Keratinocyte (primary cell): ENCODE measurements around the gene UGT2A3. TPM values are rescaled to one million over a fixed set of nuclear protein-coding genes. Genes with fewer than 3 reads are reported as not detected.

ENCODE experiments used
- DNase-seq: peaks from one replicate; pipeline ENCODE4 v3.0.0-alpha.2; 2011; ENCODE audit warnings: low read depth, missing footprints, low spot score
- FAIRE-seq: peaks from 2 replicates; lab custom pipeline; 2011; peaks lifted over from hg19 to GRCh38; lab: Jason Lieb, UNC
- H2AFZ ChIP-seq: 2 replicates; pipeline ENCODE4 v1.6.0; 2012; ENCODE audit warnings: low read length, control low read depth, inconsistent platforms; ENCODE audit not compliant: control insufficient read depth
- H3K27ac ChIP-seq: 2 replicates; pipeline ENCODE4 v1.5.1; 2011; ENCODE audit warnings: low read length; ENCODE audit not compliant: control insufficient read depth, insufficient read depth
- H3K27me3 ChIP-seq: 3 replicates; pipeline ENCODE4 v1.6.0; 2011; ENCODE audit warnings: low read length; ENCODE audit not compliant: control insufficient read depth, insufficient read depth; ENCODE audit errors: extremely low read depth
- H3K36me3 ChIP-seq, 2 experiments: 2 replicates in 1 of 2; 3 replicates in 1 of 2; pipeline ENCODE4 v1.5.1; 2011; ENCODE audit warnings: low read length in 2 of 2, mild to moderate bottlenecking in 1 of 2; ENCODE audit not compliant: control insufficient read depth in 2 of 2, insufficient read depth in 2 of 2; ENCODE audit errors: extremely low read depth in 1 of 2
- H3K4me1 ChIP-seq: 3 replicates; pipeline ENCODE4 v1.5.1; 2011; ENCODE audit warnings: low read length; ENCODE audit not compliant: control insufficient read depth, insufficient read depth; ENCODE audit errors: extremely low read depth
- H3K4me2 ChIP-seq: 3 replicates; pipeline ENCODE4 v1.6.0; 2011; ENCODE audit warnings: low read depth, low read length; ENCODE audit not compliant: control insufficient read depth, insufficient read depth; ENCODE audit errors: extremely low read depth
- H3K4me3 ChIP-seq, 3 experiments: fragments of 200-600 bp in 1 of 3; sonication (generic) in 1 of 3; 2 replicates in 2 of 3; 3 replicates in 1 of 3; pipeline ENCODE4 v1.5.1; 2011 to 2016; ENCODE audit warnings: low read length in 3 of 3, mild to moderate bottlenecking in 3 of 3, control low read depth in 2 of 3, inconsistent platforms in 1 of 3, low read depth in 1 of 3, mixed read lengths in 1 of 3, mixed run types in 1 of 3, moderate library complexity in 1 of 3; ENCODE audit not compliant: control insufficient read depth in 2 of 3, insufficient read depth in 2 of 3; ENCODE audit errors: extremely low read depth in 1 of 3
- H3K79me2 ChIP-seq: 2 replicates; pipeline ENCODE4 v1.6.0; 2012; ENCODE audit warnings: low read length; ENCODE audit not compliant: control insufficient read depth, insufficient read depth
- H3K9ac ChIP-seq: 3 replicates; pipeline ENCODE4 v1.6.0; 2011; ENCODE audit warnings: low read length; ENCODE audit not compliant: control insufficient read depth, insufficient read depth; ENCODE audit errors: extremely low read depth
- H3K9me1 ChIP-seq: 3 replicates; pipeline ENCODE4 v1.6.0; 2011; ENCODE audit warnings: low read length; ENCODE audit not compliant: control insufficient read depth, insufficient read depth; ENCODE audit errors: extremely low read depth
- H3K9me3 ChIP-seq: 2 replicates; pipeline ENCODE4 v1.5.1; 2012; ENCODE audit warnings: low read depth, low read length; ENCODE audit not compliant: control insufficient read depth
- H4K20me1 ChIP-seq: 3 replicates; pipeline ENCODE4 v1.6.0; 2011; ENCODE audit warnings: low read length; ENCODE audit not compliant: control insufficient read depth, insufficient read depth; ENCODE audit errors: extremely low read depth
- CTCF ChIP-seq, 3 experiments: IDR thresholded peaks in 1 of 3; conservative IDR thresholded peaks in 1 of 3; optimal IDR thresholded peaks in 1 of 3; 2 replicates in 2 of 3; 3 replicates in 1 of 3; pipeline versions ENCODE3 to v1.5.1; 2011; ENCODE audit warnings: low read length in 3 of 3, mild to moderate bottlenecking in 3 of 3, moderate library complexity in 2 of 3, control low read depth in 1 of 3, inconsistent platforms in 1 of 3; ENCODE audit not compliant: insufficient read depth in 2 of 3; ENCODE audit errors: extremely low read depth in 1 of 3
- EZH2 ChIP-seq: IDR thresholded peaks from one replicate; pipeline ENCODE4 v1.6.1; 2012; ENCODE audit warnings: inconsistent platforms, mild to moderate bottlenecking, low read length, moderate library complexity
- dilution Hi-C: fragments of 300-500 bp; cut with MboI; formaldehyde crosslinking; loops from one replicate; pipeline ENCODE4 v1.7.0; 2020; ENCODE audit warnings: low sequenced_read_pairs; ENCODE audit not compliant: extremely low pct_ligation_motif_present
- polyA plus RNA-seq, 5 experiments: library from polyadenylated mRNA; depleted of rRNA in 3 of 5; stranded (reverse) in 3 of 5; stranded (forward) in 1 of 5; unstranded in 1 of 5; fragments of >200 nt; gene quantifications; 1 replicate in 1 of 5; 2 replicates in 3 of 5; 3 replicates in 1 of 5; pipeline versions ENCODE4 v1.2.1 to v1.2.3, GENCODE V29; 2011 to 2012; ENCODE audit warnings: missing spikeins in 2 of 5, low read depth in 1 of 5, low replicate concordance in 1 of 5

The UGT2A3 gene
- polyA plus RNA-seq, 1 donor (not counting 4 experiments of a cell fraction or from before 2014, with no cell fraction given): not detected

DNA sequence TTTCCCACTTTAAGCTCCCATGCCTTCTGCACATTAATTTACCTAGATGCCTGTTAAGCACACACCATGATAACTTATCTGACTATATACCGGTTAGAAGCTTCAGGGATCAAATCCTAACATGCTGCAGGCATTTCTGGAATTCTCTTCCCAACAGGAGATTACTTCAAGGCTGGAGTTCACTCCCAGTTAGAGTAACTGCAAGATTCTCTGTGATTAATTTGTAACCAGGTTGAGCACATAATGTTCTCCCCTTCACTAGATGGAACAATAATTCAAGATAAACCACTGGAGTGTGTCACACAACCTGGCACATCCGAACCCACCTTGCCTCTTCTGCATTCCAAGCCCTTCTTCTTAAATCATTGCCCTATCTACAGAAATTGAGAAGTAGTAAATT, 11.8 kb upstream of the UGT2A3 start:
- no peak overlapping the region for H3K4me2 ChIP-seq

DNA sequence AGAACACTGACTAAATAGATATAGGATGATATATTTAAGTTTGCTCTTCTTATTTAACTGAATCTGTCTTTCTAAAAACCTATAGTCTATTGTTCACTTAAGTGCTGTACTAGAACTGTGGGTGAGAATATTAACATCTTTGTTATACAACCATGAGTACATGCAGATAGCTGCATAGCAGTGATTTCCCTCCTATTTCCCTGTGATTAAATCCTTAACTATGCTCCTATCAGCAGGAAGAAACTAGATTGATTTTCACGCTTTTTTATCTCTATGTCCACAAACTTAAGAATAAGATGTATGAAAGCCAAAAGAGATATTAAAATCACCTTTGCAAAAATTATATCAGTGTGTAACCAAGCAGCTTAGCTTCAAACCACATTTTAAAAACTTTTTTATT, 11.3 kb upstream of the UGT2A3 start:
- H3K4me1 ChIP-seq: no peaks in the 10 kb centered on the region
- no peaks in the 10 kb centered on the region for H3K79me2 ChIP-seq
- H3K9me1 ChIP-seq: no peaks in the 10 kb centered on the region
- no peak overlapping the region for H3K27ac ChIP-seq
- H4K20me1 ChIP-seq: no peaks in the 10 kb centered on the region
- no peak for TF ChIP-seq CTCF (optimal IDR thresholded peaks at IDR 0.05 in 1 of 3, IDR thresholded peaks at IDR 0.05 in 1 of 3, conservative IDR thresholded peaks at IDR 0.05 in 1 of 3; ENCODE audit: extremely low read depth in 1 of 3, insufficient read depth in 2 of 3, low read length in 3 of 3)
- no peak for TF ChIP-seq EZH2
- H2AFZ ChIP-seq: no peak overlapping the region
- DNase-seq: no peak
- H3K27me3 ChIP-seq: no peaks in the 10 kb centered on the region
- H3K36me3 ChIP-seq: no peaks in the 10 kb centered on the region
- H3K9ac ChIP-seq: no peak overlapping the region
- H3K9me3 ChIP-seq: no peaks in the 10 kb centered on the region
- no peak for FAIRE-seq
- H3K4me2 ChIP-seq: no peak overlapping the region
- no peak overlapping the region for H3K4me3 ChIP-seq
- dilution Hi-C loops: no loop called here

More for the DNA sequence above, 11.8 kb upstream of the UGT2A3 start:
- no peak for DNase-seq
- no peak for FAIRE-seq
- Histone ChIP-seq H3K27ac (no peak overlapping the region), H4K20me1 (no peaks in the 10 kb centered on the region), H3K9ac (no peak overlapping the region), H3K4me1 (no peaks in the 10 kb centered on the region), H3K4me3 (no peak overlapping the region), H3K9me3 (no peaks in the 10 kb centered on the region), H3K36me3 (no peaks in the 10 kb centered on the region), H3K9me1 (no peaks in the 10 kb centered on the region), H3K79me2 (no peaks in the 10 kb centered on the region), H2AFZ (no peak overlapping the region), H3K27me3 (no peaks in the 10 kb centered on the region)
- no peak for TF ChIP-seq EZH2
- TF ChIP-seq CTCF (optimal IDR thresholded peaks at IDR 0.05 in 1 of 3, IDR thresholded peaks at IDR 0.05 in 1 of 3, conservative IDR thresholded peaks at IDR 0.05 in 1 of 3; ENCODE audit: extremely low read depth in 1 of 3, insufficient read depth in 2 of 3, low read length in 3 of 3): no peak
- dilution Hi-C loops: no loop called here
